Measurements from ENCODE around the gene MAT1A. TPM values are rescaled to one million over a fixed set of nuclear protein-coding genes. Genes with fewer than 3 reads are reported as not detected.

The MAT1A gene
- total and polyA plus RNA-seq, 2 of the 13 experiments (the other 11 are each of a cell fraction or from before 2014, with no cell fraction given), result 57.1 to 76.9 TPM

DNA sequence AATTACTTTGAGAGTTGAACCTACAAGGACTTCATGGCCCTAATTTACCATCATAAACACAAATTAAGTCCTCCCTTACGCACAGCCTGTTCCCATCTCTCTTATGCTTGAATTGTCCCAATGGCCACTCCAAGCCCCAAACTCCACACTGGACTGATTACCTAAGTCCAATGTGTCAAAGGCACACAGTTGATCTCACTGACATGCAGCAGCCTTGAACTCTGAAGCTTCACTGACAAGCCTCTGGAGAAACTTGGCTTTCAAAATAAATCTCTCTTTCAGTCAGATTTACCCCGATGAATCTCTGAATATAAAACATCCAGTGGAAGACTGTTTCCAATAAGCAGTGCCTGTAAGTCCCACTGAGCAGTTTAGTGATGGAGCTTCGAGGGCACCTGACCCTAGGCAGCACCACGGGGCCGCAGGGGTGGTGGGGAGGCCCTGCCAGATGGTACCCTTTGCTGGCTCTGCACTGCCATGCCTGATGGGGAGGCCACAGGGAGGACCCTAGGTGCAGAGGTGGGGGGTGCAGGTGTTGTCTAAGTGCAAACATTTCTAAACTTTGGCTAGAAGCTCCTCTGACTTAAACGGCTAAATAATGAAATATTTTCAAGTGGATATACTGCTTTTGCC, 3.3 kb upstream of the MAT1A start (continued):
- TF ChIP-seq, protein P1, sequence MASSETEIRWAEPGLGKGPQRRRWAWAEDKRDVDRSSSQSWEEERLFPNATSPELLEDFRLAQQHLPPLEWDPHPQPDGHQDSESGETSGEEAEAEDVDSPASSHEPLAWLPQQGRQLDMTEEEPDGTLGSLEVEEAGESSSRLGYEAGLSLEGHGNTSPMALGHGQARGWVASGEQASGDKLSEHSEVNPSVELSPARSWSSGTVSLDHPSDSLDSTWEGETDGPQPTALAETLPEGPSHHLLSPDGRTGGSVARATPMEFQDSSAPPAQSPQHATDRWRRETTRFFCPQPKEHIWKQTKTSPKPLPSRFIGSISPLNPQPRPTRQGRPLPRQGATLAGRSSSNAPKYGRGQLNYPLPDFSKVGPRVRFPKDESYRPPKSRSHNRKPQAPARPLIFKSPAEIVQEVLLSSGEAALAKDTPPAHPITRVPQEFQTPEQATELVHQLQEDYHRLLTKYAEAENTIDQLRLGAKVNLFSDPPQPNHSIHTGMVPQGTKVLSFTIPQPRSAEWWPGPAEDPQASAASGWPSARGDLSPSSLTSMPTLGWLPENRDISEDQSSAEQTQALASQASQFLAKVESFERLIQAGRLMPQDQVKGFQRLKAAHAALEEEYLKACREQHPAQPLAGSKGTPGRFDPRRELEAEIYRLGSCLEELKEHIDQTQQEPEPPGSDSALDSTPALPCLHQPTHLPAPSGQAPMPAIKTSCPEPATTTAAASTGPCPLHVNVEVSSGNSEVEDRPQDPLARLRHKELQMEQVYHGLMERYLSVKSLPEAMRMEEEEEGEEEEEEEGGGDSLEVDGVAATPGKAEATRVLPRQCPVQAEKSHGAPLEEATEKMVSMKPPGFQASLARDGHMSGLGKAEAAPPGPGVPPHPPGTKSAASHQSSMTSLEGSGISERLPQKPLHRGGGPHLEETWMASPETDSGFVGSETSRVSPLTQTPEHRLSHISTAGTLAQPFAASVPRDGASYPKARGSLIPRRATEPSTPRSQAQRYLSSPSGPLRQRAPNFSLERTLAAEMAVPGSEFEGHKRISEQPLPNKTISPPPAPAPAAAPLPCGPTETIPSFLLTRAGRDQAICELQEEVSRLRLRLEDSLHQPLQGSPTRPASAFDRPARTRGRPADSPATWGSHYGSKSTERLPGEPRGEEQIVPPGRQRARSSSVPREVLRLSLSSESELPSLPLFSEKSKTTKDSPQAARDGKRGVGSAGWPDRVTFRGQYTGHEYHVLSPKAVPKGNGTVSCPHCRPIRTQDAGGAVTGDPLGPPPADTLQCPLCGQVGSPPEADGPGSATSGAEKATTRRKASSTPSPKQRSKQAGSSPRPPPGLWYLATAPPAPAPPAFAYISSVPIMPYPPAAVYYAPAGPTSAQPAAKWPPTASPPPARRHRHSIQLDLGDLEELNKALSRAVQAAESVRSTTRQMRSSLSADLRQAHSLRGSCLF (CRISPR knock-in tag; IDR thresholded peaks at IDR 0.05; ENCODE audit: borderline replicate concordance), result no peak
- TF ChIP-seq HOXA3 (CRISPR knock-in tag; IDR thresholded peaks at IDR 0.05), result peak; percentile 78
- TF ChIP-seq ZBTB33 (CRISPR knock-in tag; IDR thresholded peaks at IDR 0.05), result no peak
- peak; percentile 75; the same call in 1 of the 2 replicates for TF ChIP-seq PITX1 (CRISPR knock-in tag; IDR thresholded peaks at IDR 0.05)
- peak; percentile 61; the same call in 1 of the 2 replicates for TF ChIP-seq GATAD2A (CRISPR knock-in tag; IDR thresholded peaks at IDR 0.05)
- no peak for TF ChIP-seq ZNF530 (CRISPR knock-in tag; IDR thresholded peaks at IDR 0.05; ENCODE audit: low read depth)
- TF ChIP-seq PRDM10 (CRISPR knock-in tag; IDR thresholded peaks at IDR 0.05; ENCODE audit: low read depth), result peak; percentile 87; the same call in 1 of the 2 replicates
- TF ChIP-seq HDAC1 (CRISPR knock-in tag; IDR thresholded peaks at IDR 0.05), result peak; percentile 55; the same call in 1 of the 2 replicates
- peak; percentile 98 for TF ChIP-seq ZNF644 (CRISPR knock-in tag; IDR thresholded peaks at IDR 0.05; ENCODE audit: low read depth)
- peak; percentile 45; the same call in 1 of the 2 replicates for TF ChIP-seq RXRA (CRISPR knock-in tag; IDR thresholded peaks at IDR 0.05)
- TF ChIP-seq, protein P2, sequence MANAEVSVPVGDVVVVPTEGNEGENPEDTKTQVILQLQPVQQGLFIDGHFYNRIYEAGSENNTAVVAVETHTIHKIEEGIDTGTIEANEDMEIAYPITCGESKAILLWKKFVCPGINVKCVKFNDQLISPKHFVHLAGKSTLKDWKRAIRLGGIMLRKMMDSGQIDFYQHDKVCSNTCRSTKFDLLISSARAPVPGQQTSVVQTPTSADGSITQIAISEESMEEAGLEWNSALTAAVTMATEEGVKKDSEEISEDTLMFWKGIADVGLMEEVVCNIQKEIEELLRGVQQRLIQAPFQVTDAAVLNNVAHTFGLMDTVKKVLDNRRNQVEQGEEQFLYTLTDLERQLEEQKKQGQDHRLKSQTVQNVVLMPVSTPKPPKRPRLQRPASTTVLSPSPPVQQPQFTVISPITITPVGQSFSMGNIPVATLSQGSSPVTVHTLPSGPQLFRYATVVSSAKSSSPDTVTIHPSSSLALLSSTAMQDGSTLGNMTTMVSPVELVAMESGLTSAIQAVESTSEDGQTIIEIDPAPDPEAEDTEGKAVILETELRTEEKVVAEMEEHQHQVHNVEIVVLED (CRISPR knock-in tag; IDR thresholded peaks at IDR 0.05; ENCODE audit: borderline replicate concordance), result no peak
- TF ChIP-seq ZNF564 (CRISPR knock-in tag; IDR thresholded peaks at IDR 0.05), result no peak
- no peak for TF ChIP-seq PBX2 (CRISPR knock-in tag; IDR thresholded peaks at IDR 0.05)
- no peak for TF ChIP-seq MTF1 (CRISPR knock-in tag; IDR thresholded peaks at IDR 0.05)

Data from HepG2 (cell line).